Common myeloid progenitor, CD34-positive (primary cell): ENCODE data around the gene RAD52.
A peak's percentile ranks its signal among the peaks of the same experiment; 100 is the strongest.

ENCODE experiments used
- CTCF ChIA-PET: fragments of 350-600 bp; sonication (Branson Sonifier 250); formaldehyde crosslinking; loops from one replicate; lab custom pipeline; 2021; ENCODE audit warnings: antibody characterized with exemption; lab: Charles Lee
- POLR2A ChIA-PET: fragments of 350-600 bp; sonication (Branson Sonifier 250); formaldehyde crosslinking; loops from one replicate; lab custom pipeline; 2021; ENCODE audit warnings: antibody characterized with exemption; lab: Charles Lee
- DNase-seq, 3 donors: peaks; one replicate each; pipeline versions ENCODE4 v3.0.0 to v3.0.0-alpha.2; 2013
- H3K27ac ChIP-seq, 2 experiments: 1 replicate in 1 of 2; 2 replicates in 1 of 2; pipeline ENCODE4 v1.7.0; 2013; ENCODE audit warnings: inconsistent platforms in 2 of 2, low read length in 2 of 2, mild to moderate bottlenecking in 2 of 2, low read depth in 1 of 2, moderate library complexity in 1 of 2; ENCODE audit not compliant: severe bottlenecking in 2 of 2, insufficient read depth in 1 of 2, poor library complexity in 1 of 2
- H3K27me3 ChIP-seq, 5 experiments: replicated peaks in 2 of 5; 1 replicate in 3 of 5; 2 replicates in 2 of 5; pipeline versions ENCODE4 v1.6.1 to v1.7.0; 2013; ENCODE audit warnings: low read length in 4 of 5, mild to moderate bottlenecking in 2 of 5, moderate library complexity in 2 of 5, inconsistent platforms in 1 of 5; ENCODE audit not compliant: insufficient read depth in 5 of 5, control insufficient read depth in 4 of 5
- H3K36me3 ChIP-seq, 4 experiments: 1 replicate in 2 of 4; 2 replicates in 2 of 4; pipeline versions ENCODE4 v1.6.1 to v1.7.0; 2013; ENCODE audit warnings: low read length in 3 of 4, control low read depth in 1 of 4, mild to moderate bottlenecking in 1 of 4; ENCODE audit not compliant: control insufficient read depth in 4 of 4, insufficient read depth in 4 of 4
- H3K4me1 ChIP-seq, 4 experiments: 1 replicate in 3 of 4; 2 replicates in 1 of 4; pipeline versions ENCODE4 v1.6.1 to v1.7.1; 2013; ENCODE audit warnings: low read length in 3 of 4, mild to moderate bottlenecking in 3 of 4, control low read depth in 1 of 4, inconsistent platforms in 1 of 4, moderate library complexity in 1 of 4; ENCODE audit not compliant: control insufficient read depth in 4 of 4, insufficient read depth in 4 of 4; ENCODE audit errors: control extremely low read depth in 1 of 4
- H3K4me3 ChIP-seq, 7 experiments: 1 replicate in 4 of 7; 2 replicates in 3 of 7; pipeline versions ENCODE4 v1.5.1 to v1.7.0; 2013; ENCODE audit warnings: mild to moderate bottlenecking in 7 of 7, low read length in 6 of 7, moderate library complexity in 6 of 7, inconsistent platforms in 2 of 7, low read depth in 2 of 7, control low read depth in 1 of 7; ENCODE audit not compliant: insufficient read depth in 4 of 7, control insufficient read depth in 1 of 7; ENCODE audit errors: extremely low read depth in 1 of 7
- H3K9me3 ChIP-seq, 5 experiments: 1 replicate in 4 of 5; 2 replicates in 1 of 5; pipeline versions ENCODE4 v1.6.1 to v1.7.1; 2013; ENCODE audit warnings: low read length in 4 of 5, mild to moderate bottlenecking in 2 of 5, inconsistent platforms in 1 of 5, low read depth in 1 of 5, moderate library complexity in 1 of 5; ENCODE audit not compliant: control insufficient read depth in 4 of 5, insufficient read depth in 2 of 5; ENCODE audit errors: control extremely low read depth in 1 of 5
- WGBS: methylation state at CpG from one replicate; pipeline ENCODE4 v1.1.5; 2013; ENCODE audit not compliant: insufficient coverage; 5-methylcytosine and 5-hydroxymethylcytosine counted together

RAD52 gene

GRCh38 chr12:948238-948637 lies 1.3 kb downstream of the RAD52 start:
- H3K4me1 ChIP-seq: peaks cover 0 to 33% (median 14%) of the 10 kb centered on the region in 4 experiments
- ChIA-PET CTCF (interaction anchor here (0.6 to 1.7 kb wide), 4 partner anchors 19 to 706 kb away, joined by 3 to 9 read pairs (median 4); no protein-coding TSS in a partner anchor), POLR2A (no interaction called here)
- WGBS: 96% methylated on average over 8 of the region's 9 CpGs
- no peaks in the 10 kb centered on the region for H3K27me3 ChIP-seq
- DNase-seq: no peak
- H3K9me3 ChIP-seq: no peaks in the 10 kb centered on the region
- H3K27ac ChIP-seq: no peak overlapping the region
- no peaks in the 10 kb centered on the region for H3K36me3 ChIP-seq
- H3K4me3 ChIP-seq: peak overlapping the region in 6 of 7 experiments; percentile 87 to 95 (median 94)

GRCh38 chr12:946631-947030 lies 2.9 kb downstream of the RAD52 start:
- H3K4me1 ChIP-seq: peaks cover 0 to 27% (median 14%) of the 10 kb centered on the region in 4 experiments
- WGBS: 96% methylated on average over 4 of the region's 6 CpGs
- H3K27me3 ChIP-seq: no peaks in the 10 kb centered on the region
- no peak overlapping the region for H3K27ac ChIP-seq
- H3K4me3 ChIP-seq: no peak overlapping the region
- peaks cover 0 to 5% (median 0%) of the 10 kb centered on the region in 4 experiments for H3K36me3 ChIP-seq
- POLR2A ChIA-PET: interaction anchor here (0.7 kb wide), 1 partner anchor 36 kb away, joined by 4 read pairs; no protein-coding TSS in a partner anchor
- H3K9me3 ChIP-seq: no peaks in the 10 kb centered on the region
- DNase-seq: no peak
- CTCF ChIA-PET: interaction anchor here (2.4 kb wide), 1 partner anchor 146 kb away, joined by 5 read pairs; no protein-coding TSS in a partner anchor

- ChIA-PET POLR2A (interaction anchor here (0.7 kb wide), 1 partner anchor 35 kb away, joined by 4 read pairs; no protein-coding TSS in a partner anchor), CTCF (interaction anchor here (0.7 to 2.4 kb wide), 2 partner anchors 17 to 147 kb away, joined by 3 to 5 read pairs; no protein-coding TSS in a partner anchor)
Measured at GRCh38 chr12:946212-946611, 3.3 kb downstream of the RAD52 start.

GRCh38 chr12:944211-944610 lies 5.3 kb downstream of the RAD52 start:
- Histone ChIP-seq H3K27ac (peak overlapping the region in 1 of 2 experiments; percentile 34), H3K27me3 (no peaks in the 10 kb centered on the region), H3K4me1 (peaks cover 0 to 23% (median 14%) of the 10 kb centered on the region in 4 experiments), H3K4me3 (peak overlapping the region in 2 of 7 experiments; percentile 10 to 24), H3K9me3 (no peaks in the 10 kb centered on the region), H3K36me3 (peaks cover 0 to 10% (median 2%) of the 10 kb centered on the region in 4 experiments)
- CTCF ChIA-PET: interaction anchor here (0.7 to 1.3 kb wide), 2 partner anchors 15 to 29 kb away, joined by 3 to 5 read pairs; no protein-coding TSS in a partner anchor
- peak in 2 of 3 donors; percentile 11 to 24 for DNase-seq
- POLR2A ChIA-PET: no interaction called here
- 94% methylated on average over 2 of the region's 7 CpGs for WGBS

More at GRCh38 chr12:946212-946611, 3.3 kb downstream of the RAD52 start:
- Histone ChIP-seq H3K27ac (no peak overlapping the region), H3K4me1 (peaks cover 0 to 27% (median 14%) of the 10 kb centered on the region in 4 experiments), H3K9me3 (no peaks in the 10 kb centered on the region), H3K4me3 (no peak overlapping the region), H3K27me3 (no peaks in the 10 kb centered on the region), H3K36me3 (peaks cover 0 to 5% (median 0%) of the 10 kb centered on the region in 4 experiments)
- no peak for DNase-seq

- H3K27me3 ChIP-seq: no peaks in the 10 kb centered on the region
- POLR2A ChIA-PET: no interaction called here
- H3K27ac ChIP-seq: no peak overlapping the region
- peaks cover 0 to 15% (median 6%) of the 10 kb centered on the region in 4 experiments for H3K36me3 ChIP-seq
- H3K4me3 ChIP-seq: no peak overlapping the region
- CTCF ChIA-PET: no interaction called here
- WGBS: 97% methylated on average over 4 of the region's 6 CpGs
- DNase-seq: no peak
- peaks cover 0 to 11% (median 7%) of the 10 kb centered on the region in 4 experiments for H3K4me1 ChIP-seq
- no peaks in the 10 kb centered on the region for H3K9me3 ChIP-seq
Measured at GRCh38 chr12:943051-943450, 6.4 kb downstream of the RAD52 start.

- H3K4me3 ChIP-seq: no peak overlapping the region
- DNase-seq: no peak
- H3K36me3 ChIP-seq: peaks cover 3 to 23% (median 12%) of the 10 kb centered on the region in 4 experiments
- ChIA-PET POLR2A (no interaction called here), CTCF (interaction anchor here (1.0 to 1.2 kb wide), 2 partner anchors 9 to 11 kb away, joined by 3 to 4 read pairs; partner anchors contain the start of gene RAD52)
- no peaks in the 10 kb centered on the region for H3K27me3 ChIP-seq
- WGBS: 100% methylated on average over 2 of the region's 3 CpGs
- no peak overlapping the region for H3K27ac ChIP-seq
- H3K4me1 ChIP-seq: no peaks in the 10 kb centered on the region
- H3K9me3 ChIP-seq: no peaks in the 10 kb centered on the region
Measured at GRCh38 chr12:938810-939209, 10.7 kb downstream of the RAD52 start.
